Dermis microvascular lymphatic vessel endothelial cell (primary cell): Measurements from ENCODE around the gene APH1A. TPM values are rescaled to one million over a fixed set of nuclear protein-coding genes. Genes with fewer than 3 reads are reported as not detected.
"Not testable (repeated sequence)": the region's sequence is repeated elsewhere in the genome, so short reads cannot be mapped to it uniquely, and the experiment has no call there.

ENCODE experiments used
- DNase-seq, 2 donors: peaks; one replicate each; pipeline versions ENCODE4 v3.0.0 to v3.0.0-alpha.2; 2010; ENCODE audit warnings: low read depth in 2 of 2
- total RNA-seq: library from RNA; depleted of rRNA; stranded (reverse); fragments of >200 nt; gene quantifications from 2 replicates; pipeline ENCODE4 v1.2.1, GENCODE V29; 2014

The APH1A gene
- total RNA-seq = 139 and 159 TPM in 2 replicates

DNA sequence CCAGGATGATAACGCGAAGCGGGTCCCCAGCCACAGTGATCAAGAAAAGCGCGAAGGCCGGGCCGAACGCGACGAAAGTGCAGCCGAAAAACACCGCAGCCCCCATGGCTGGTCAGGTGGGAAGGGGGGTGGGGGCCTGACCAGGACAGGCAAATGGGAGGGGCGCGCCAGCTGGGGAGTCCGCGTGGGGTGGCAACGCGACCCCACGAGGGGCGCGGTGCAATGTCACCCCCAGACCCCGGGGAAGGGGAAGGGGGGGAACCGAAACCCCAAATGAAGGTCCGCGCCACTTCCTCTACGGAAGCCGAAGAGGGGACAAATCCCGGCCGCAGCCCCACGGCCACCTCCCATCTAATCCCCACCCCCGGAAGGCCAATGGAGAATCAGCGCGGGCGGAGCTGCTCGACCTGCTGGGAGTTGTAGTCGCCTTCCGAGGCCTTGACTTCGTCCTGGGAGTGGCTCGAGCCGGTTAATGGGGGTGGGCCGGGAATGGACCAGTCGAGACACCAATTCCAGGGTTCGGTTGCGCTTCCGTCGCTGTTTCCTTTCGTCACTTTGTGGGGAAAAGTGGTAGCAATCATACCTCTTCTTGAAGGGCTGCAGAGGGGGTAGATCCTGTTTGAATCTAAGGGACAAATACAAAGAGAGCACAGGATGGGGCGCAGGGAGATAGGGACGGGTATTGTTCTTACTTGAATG, at the start of gene APH1A:
Gene APH1A (minus strand): TSS at position 312 of the 699 bp plus-strand sequence. CDS start 206 bp downstream, at position 106.
- peak; percentile 95 to 98 for DNase-seq

DNA sequence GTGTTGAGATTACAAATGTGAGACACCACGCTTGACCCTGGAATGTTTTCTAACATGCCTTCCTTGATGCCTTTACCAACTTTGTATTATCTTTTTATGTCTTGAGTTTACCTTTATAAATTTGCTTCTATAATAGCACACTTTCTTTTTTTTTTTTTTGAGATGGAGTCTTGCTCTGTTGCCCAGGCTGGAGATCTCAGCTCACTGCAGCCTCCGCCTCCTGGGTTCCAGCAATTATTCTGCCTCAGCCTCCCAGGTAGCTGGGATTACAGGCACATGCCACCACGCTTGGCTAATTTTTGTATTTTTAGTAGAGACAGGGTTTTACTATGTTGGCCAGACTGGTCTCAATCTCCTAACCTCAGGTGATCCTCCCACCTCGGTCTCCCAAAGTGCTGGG, 45.9 kb upstream of the APH1A start:
- not testable (repeated sequence) for DNase-seq

DNA sequence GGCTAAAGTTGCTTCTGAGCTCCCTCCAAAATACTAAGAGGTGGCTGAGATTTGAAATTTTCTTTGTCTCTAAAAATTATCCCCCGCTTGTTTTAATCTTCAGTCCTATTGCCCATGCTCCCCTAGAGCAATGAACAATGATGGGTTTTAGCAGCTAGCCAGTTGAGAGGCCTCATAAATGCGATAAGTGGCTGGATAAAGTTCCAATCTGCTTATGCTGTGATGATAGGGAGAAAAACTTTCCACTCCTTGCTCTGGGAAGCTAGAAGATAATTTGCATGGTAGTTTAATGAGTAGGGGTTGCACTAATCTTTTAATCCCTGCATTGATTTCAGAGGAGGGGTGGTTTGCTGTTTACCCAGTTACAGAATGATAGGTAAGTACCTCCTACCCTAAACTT, 42.9 kb upstream of the APH1A start:
- DNase-seq = no peak

DNA sequence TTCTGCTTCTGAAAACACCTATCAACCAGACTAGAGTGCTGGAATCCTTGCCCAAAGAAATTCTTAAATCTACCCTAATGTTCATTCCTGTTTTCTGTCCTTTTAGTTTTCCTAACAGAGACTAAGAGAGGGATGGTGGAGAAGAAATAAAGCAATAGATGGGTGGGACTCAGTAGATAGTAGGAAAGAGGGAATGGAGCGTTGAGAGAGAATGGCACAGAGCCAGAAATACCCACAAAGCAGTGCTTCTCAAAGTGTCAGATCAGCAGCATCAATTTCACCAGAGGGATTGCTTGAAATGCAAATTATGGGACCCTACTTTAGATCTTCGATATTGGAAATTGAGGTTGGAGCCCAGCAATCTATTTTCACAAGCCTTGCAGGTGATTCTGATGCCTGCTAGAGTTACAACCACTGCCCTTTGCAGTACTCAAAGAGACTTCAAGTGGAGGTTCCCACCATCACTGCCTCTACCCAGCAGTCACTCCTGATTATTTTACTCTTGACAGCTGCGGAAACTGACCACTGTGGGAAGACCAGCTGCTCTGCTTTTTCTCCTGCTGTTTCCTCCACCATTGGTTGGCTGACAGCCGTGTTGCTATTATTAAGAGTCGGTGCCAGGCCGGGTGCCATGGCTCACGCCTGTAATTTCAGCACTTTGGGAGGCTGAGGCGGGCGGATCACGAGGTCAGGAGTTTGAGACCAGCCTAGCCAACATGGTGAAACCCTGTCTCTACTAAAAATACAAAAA, 41.1 kb upstream of the APH1A start:
- peak in 1 of 2 donors; percentile 59 for DNase-seq

DNA sequence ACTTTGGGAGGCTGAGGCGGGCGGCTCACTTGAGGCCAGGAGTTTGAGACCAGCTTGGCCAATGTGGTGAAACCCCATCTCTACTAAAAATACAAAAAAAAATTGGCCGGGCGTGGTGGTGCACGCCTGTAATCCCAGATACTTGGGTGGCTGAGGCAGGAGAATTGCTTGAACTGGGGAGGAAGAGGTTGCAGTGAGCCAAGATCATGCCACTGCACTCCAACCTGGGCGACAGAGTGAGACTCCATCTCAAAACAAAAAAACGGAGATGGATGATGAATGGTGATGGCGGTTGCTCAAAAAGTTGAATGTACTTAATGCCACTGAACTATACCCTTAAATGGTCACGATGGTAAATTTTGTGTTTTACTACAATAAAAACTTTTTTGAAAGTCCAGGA, 39.8 kb upstream of the APH1A start:
- DNase-seq = not testable (repeated sequence)

DNA sequence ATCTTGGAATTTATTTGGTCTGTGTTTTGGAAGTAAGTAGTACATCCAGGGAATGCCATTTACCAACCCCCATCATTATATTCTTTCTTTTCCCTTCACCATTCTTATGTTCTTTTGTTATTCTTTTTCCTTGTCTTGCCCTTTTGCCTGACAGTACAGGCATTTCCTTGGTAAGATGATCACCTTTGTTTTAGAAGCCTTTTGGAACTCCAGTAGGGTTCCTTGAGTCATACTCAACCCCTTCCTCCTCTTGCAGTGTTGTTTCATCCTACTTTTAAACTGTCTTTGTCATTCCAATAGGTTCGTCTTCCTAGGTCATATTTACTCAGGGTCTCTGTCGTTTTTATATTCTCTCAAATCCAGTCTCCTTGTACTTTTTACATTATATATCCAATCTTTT, 34.1 kb upstream of the APH1A start:
- no peak for DNase-seq

DNA sequence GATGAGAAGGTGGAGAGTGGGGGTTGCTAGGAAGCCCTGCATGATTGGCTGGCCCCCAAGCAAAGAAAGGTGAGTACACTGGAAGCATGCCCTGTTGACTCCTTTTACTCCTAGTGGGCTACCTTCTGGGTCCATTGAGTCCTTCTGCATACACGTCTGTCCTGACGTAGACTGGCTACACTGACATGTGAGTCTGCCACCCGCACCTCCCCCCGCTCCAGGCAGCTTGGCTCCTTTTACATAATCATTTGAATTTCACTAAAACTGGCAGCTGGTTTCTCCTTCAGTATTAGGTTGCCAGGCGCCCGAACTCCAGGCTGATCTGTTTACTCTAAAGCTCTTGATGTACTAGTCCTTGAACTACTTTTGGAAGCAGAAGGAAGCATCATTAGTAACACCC, 33.5 kb upstream of the APH1A start:
- no peak for DNase-seq

DNA sequence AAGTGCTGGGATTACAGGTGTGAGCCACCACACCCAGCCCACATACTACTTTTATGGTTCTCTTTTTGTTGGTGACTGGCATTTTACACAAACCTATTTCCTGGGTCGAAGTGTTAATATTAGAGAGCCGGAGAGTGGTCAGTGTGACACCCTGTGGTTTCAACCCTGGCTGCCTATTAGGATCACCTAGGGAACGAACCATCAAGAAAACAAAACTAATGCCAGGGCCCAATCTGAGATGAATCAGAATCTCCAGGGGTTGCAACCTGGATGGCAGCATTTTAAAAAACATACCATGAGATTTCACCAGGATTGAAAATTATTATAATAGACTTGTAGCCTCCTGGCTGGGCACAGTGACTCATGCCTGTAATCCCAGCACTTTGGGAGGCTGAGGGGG, 30.9 kb upstream of the APH1A start:
- no peak for DNase-seq

DNA sequence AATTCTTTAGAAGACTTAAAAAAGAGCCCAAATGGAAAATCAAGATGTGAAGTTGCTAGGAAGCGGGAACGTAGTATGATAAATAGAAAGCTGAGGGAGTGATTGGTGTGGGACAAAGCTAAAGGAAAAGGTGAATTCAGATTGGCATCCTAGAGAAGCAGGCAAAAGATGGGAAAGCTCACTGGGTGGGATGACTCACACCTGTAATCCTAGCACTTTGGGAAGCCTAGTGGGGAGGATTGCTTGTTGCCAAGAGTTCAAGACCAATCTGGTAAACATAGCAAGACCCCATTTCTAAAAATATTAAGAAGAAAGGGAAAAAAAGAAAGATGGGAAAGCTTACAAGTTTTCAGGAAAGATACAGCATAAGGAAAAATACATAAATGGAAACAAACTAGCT, 26.7 kb upstream of the APH1A start:
- no peak for DNase-seq

DNA sequence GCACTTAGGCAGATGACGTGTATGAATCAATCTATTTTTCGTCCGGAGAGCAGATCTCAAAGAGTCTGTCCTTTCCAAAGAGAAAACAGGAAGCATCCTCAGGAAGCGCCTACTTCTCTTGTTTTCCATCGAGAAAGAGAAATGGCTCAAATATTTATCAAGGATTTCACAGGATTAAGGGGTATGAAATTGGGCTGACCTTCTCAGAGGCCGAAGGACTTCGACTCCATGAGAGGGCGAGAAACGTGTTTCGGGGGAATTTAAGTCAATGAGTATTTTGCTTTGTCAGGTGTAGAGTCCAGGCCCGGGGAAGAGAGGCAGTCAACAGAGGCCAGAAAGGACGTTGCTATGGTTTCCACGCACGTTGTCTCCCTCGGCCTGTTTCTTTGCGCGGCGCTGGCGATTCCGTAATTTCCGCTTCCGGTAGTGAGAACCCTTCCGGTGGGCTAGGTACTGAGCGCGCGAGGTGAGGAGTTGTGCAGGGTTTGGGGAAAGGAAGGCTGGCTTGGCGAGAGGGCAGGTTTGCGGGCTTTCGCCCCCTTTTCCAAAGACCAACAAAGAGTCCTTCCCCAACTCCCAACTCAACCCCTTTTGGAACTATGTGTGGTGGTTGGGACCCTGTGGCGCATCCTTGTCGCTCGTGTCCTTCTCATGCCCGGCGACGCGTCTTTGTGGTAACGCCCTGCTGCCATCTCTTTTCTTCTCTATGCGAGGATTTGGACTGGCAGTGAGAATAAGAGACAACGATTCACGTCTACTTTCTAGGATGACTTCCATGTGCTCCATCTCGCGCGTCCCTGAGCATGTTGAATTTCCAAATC, 24.8 kb upstream of the APH1A start, which contains the start of gene MRPS21:
Gene MRPS21 (plus strand): TSS at position 429 of the 821 bp plus-strand sequence. CDS start 506 bp downstream, outside the sequence.
- peak; percentile 96 to 97 for DNase-seq

DNA sequence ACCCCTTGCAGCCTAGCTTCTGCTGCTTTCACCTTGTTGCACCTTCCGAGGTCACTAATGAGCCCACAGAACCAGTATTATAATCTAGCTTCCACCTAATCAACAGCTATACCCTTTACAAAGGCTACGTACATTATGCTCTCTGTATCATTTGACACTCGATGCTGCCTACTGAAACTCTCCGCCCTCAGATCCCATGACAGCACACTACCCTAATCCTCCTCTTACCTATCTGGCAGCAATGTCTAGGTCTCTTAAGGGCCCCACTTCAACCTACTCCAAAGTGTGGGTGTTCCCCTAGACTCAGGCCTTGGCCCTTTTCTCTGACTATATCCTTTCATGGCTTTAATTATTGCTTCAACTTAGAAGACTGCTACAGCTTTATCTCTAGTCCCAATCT, 20.0 kb upstream of the APH1A start:
- no peak for DNase-seq

DNA sequence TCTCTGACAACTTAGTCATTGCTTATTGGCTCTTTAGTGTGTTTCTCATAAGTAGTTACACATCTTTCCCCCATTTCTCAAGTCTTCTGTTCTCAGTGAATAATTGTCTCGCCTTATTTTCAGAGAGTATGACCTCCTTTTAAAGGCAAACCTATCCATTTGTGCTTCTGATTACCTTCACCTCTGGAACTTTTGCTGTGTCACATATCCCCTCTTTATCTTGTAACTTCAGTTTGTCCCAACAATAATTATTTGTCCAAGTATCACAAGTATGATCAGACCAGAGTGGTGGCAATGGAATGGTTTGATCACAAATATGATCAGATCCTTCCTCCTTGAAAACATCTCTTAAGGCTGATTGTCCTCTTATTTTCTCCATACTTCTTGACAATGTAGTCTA, 19.6 kb upstream of the APH1A start:
- no peak for DNase-seq

DNA sequence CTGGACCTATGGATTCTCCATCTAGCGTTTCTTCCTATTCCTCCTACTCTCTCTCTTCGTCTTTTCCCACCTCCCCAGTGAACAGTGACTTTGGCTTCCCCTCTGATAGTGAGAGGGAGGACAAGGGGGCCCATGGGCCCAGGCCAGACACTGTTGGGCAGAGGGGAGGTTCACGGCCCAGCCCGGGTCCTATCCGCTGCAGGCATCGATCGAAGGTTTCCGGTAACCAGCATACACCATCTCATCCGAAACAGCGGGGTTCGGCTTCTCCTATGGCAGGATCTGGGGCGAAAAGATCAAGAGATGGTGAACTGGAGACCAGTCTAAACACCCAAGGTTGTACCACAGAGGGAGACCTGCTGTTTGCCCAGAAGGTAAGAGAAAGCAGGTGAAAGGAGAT, 14.4 kb upstream of the APH1A start:
- no peak for DNase-seq

DNA sequence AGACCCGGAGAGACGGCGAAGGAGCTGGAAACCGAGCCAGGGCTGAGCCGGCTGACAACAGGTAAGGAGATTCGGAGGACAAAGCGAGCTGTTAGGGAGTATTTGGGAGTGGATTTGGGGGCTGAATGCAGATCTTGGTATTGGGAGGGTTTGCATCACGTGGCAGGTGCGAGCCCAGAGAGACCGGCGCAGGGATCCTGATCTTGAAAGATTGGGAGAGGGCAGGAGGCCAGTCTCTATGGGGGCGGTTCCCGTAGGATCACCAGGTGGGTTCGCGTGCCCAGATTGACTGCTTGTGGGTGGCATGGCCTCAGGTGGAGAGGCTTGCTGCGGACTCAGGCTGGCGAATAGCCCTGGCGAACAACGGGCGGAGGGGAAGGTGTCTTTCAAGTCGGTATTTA, 13.7 kb upstream of the APH1A start:
- no peak for DNase-seq

DNA sequence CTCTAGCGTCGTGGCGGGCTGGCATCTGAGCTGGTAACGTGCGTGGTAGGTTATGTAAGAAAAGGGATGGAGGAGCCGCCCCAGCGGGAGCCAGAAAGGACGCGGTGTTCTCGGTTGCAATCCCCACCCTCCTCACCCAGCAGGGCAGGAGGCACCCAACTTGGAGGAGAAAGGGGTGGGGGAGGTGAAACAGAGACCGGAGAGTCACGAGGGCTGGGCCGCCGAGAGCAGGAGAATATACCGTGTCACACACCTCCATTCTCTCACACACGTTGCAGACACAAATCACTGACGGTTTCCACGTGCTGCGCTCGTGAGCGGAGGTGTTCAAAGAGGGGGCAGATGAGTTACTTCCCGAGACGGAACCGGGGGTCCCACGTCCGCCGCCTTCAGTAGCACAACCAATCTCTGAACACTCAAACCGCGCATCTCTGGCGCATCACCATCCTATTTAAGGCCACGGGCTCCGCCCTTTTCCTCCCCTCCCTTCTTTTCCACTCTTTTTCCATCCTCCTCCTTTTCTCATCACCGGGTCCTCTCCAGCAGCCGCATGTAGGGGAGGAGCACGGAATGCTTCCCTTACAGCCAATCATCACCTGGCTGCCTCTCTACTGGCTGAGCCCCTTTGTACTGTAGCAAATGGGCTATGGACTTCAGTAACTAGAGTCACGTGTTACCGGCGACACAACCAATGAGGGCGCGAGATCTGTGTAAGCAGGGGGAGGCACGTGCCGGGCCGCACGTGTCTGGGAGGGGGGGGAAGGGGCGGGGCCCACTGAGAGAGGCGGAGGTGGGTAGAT, 13.1 kb upstream of the APH1A start, which contains the start of gene CIART:
Gene CIART (plus strand): TSS at position 797 of the 800 bp plus-strand sequence. CDS start 714 bp downstream, outside the sequence.
- peak; percentile 96 to 97 for DNase-seq

DNA sequence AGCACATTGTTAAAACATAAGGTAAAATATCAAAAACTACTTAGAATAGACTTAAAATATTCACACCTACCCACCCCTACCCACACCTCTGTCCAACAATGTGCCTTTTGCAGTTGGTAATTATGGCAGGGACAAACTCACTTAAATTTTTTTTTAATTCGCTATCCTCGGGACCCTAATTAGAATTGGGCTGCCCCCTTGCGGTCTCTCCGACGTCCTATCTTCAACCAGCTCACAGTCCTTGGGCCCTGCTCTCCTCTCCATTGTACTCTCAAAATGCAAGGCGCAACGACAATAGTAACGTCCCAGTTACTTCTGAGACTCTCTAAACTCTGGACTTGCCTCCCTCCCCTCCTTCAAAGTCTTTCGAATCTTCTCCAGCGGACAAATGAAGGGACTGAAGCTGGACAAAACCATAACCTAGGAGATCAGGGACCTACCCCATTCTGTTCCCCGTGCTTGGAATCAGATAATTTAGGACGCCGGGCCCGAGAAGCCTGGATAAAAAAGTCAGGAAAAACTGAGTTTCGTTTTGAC, 12.5 kb upstream of the APH1A start:
- DNase-seq = peak; percentile 42 to 76

DNA sequence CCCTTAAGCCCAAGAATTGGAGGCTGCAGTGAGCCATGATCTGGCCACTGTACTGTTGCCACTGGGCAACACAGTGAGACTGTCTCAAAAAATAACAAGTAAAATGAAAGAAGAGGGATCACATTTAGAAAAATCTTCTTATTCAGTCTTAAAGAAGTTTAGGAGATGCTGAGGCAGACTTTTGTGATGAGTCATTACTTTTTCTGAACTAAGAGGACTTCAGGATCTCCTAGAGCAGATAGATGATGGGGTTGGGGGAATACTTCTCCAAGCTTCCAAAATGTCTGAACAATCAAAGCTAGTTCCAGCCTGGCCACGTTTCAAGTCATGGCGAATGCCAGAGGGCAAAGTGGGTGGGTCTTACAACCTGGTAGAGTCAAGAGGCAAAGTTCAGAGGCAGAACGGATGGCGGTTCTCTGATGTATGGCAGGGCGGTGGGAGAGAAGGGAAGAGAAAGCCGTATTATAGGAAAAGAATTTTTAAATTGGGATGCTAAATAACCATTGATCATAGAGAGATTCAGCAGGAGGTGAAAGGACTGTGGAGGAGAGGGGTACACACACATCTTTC, 11.4 kb upstream of the APH1A start:
- no peak for DNase-seq

DNA sequence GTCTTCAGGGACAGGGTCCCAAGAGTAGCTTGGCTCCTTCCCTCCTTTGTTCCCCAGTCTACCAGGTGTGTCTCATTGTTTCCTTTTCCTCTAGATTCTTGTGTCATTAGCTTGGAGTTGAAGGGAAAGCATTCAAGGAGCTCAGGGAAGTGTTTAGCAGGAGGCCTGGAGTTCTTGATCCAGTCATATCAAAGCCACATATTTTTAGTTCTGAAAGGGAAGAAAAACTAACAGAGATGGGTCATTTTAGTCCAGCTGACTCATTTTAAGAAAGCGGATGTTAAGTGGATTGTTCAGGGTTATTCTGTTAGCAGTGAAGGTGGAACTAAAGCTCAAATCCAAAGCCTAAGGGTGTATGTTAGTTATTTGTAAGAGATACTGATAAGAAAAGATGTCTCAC, 4.5 kb upstream of the APH1A start:
- DNase-seq = peak in 1 of 2 donors; percentile 14

DNA sequence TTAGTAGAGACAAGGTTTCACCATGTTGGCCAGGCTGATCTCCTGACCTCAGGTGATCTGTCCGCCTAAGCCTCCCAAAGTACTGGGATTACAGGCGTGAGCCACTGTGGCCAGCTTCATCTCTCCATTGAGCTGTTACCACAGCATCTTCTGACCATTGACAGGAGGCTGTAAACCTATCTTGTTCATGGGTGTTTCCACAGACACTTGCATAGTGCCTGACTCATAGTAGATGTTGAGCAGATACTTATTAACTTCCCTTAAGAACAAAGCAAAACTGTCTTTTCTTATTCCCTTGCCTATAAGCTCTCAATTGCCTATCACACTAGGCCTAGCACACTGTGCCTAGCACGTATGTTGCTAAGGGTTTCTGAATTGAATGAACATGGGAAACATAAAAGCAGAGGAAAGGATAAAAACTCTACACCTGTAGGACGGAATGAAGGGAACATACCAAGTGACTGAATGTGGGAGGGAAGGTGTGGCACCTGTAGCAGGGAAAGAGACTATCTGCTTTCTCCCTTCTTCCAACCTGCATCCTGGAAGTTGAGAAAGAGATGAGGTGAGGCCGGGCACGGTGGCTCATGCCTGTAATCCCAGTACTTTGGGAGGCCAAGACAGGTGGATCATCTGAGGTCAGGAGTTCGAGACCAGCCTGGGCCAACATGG, 2.6 kb upstream of the APH1A start:
- DNase-seq = no peak

DNA sequence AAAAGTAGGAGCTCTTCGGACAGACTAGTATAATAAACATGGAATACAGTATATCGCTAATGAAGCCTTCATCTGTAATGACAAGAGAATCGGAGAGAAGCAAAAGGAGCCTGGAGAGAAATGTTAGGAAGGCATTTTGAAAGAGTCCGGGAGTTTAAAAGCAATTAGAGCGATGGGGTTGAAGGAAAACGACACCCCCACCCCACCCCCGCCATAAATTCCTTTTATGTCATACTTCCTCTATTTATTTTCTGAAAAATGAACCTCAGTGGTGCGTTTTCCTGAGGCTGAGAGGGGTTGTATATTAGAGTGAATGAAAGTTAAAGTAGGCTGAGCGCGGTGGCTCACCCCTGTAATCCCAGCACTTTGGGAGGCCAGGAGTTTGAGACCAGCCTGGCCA, 635 bp upstream of the APH1A start:
- no peak for DNase-seq
